ENCODE results near the gene RGS8.

- TF ChIP-seq SUZ12 (IDR thresholded peaks at IDR 0.05) (no peak), TARDBP (IDR thresholded peaks at IDR 0.05) (no peak), PKNOX1 (IDR thresholded peaks at IDR 0.05) (no peak), BHLHE40 (IDR thresholded peaks at IDR 0.05; ENCODE audit: borderline replicate concordance) (no peak)
These were observed 33.6 kb downstream of the RGS8 start for GRCh38 chr1:182650678-182651338.

Data from HEK293T (cell line).